Kidney (tissue), 14 donors: Measurements from ENCODE around the gene STMN1. TPM values are rescaled to one million over a fixed set of nuclear protein-coding genes. Genes with fewer than 3 reads are reported as not detected.

Source experiments
- DNase-seq, 5 donors: peaks; one replicate each; pipeline ENCODE4 v3.0.0-alpha.2; 2013 to 2020
- FAIRE-seq: peaks from 2 replicates; lab custom pipeline; 2012; peaks lifted over from hg19 to GRCh38; lab: Jason Lieb, UNC
- H3K27ac ChIP-seq, 2 donors: one replicate each; pipeline ENCODE4 v1.7.0; 2013; ENCODE audit warnings: low read depth in 2 of 2, low read length in 2 of 2, inconsistent platforms in 1 of 2
- H3K27me3 ChIP-seq: one replicate; pipeline ENCODE4 v1.7.1; 2013; ENCODE audit warnings: low read length, inconsistent platforms; ENCODE audit not compliant: control insufficient read depth, insufficient read depth
- H3K36me3 ChIP-seq, 3 donors: one replicate each; pipeline versions ENCODE4 v1.7.0 to v1.7.1; 2013; ENCODE audit warnings: low read length in 3 of 3, control low read depth in 1 of 3, inconsistent platforms in 1 of 3; ENCODE audit not compliant: insufficient read depth in 3 of 3, control insufficient read depth in 2 of 3
- H3K4me1 ChIP-seq, 3 donors: one replicate each; pipeline versions ENCODE4 v1.7.0 to v1.7.1; 2013; ENCODE audit warnings: low read length in 3 of 3, inconsistent platforms in 1 of 3, low read depth in 1 of 3; ENCODE audit not compliant: control insufficient read depth in 2 of 3, insufficient read depth in 2 of 3
- H3K4me3 ChIP-seq, 3 donors: one replicate each; pipeline versions ENCODE4 v1.7.0 to v1.8.1; 2013; ENCODE audit warnings: low read length in 3 of 3, control low read depth in 1 of 3, inconsistent platforms in 1 of 3
- H3K9ac ChIP-seq, 3 donors: one replicate each; pipeline versions ENCODE4 v1.7.0 to v1.7.1; 2013; ENCODE audit warnings: low read length in 3 of 3, control low read depth in 1 of 3, inconsistent platforms in 1 of 3
- H3K9me3 ChIP-seq, 3 donors: one replicate each; pipeline versions ENCODE4 v1.7.0 to v1.7.1; 2013; ENCODE audit warnings: low read length in 3 of 3, control low read depth in 1 of 3, inconsistent platforms in 1 of 3; ENCODE audit not compliant: control insufficient read depth in 2 of 3, insufficient read depth in 1 of 3
- CTCF ChIP-seq: IDR thresholded peaks from 3 replicates; pipeline ENCODE4 v1.5.1; 2012; ENCODE audit warnings: mild to moderate bottlenecking, moderate library complexity, borderline replicate concordance; ENCODE audit not compliant: insufficient read depth; ENCODE audit errors: extremely low read depth
- intact Hi-C: fragments of 100-400 bp; cut with DNase I; formaldehyde crosslinking; loops from one replicate; pipeline ENCODE4 v1.11.1; 2022
- polyA plus RNA-seq: library from polyadenylated mRNA; stranded (reverse); fragments of 350-450 nt; fragmentation: Illumina TruSeq; extraction: RNeasy Lipid Tissue Mini Kit (QIAGEN cat#74804); gene quantifications from one replicate; pipeline ENCODE4 v1.2.3, GENCODE V29; 2014; ENCODE audit warnings: low read depth, low replicate concordance; ENCODE audit not compliant: insufficient read depth
- total RNA-seq: library from RNA; stranded (reverse); fragmentation: NEBNext Ultra II Directional; extraction: Animal tissue kit (Norgen Biotek cat#: 25700); gene quantifications from one replicate; pipeline ENCODE4 v1.2.1, GENCODE V29; 2021
- donor health status: control.
- donor health status: control.
- donor health status: control.
- donor health status: control.
- donor health status: control.
- donor health status: DM: yes; HTN: yes; CAD: no.
- donor health status: Normal renal cell carcinoma (clear cell type).

STMN1 gene
- total and polyA plus RNA-seq, 2 donors from 2014 or later, result 50.4 to 101 TPM

GRCh38 chr1:25906644-25907300 lies 553 bp upstream of the STMN1 start:
- FAIRE-seq (no peak), DNase-seq (peak in 4 of 5 donors; percentile 69 to 91 (median 77))
- H3K4me1 ChIP-seq, result peaks cover 0 to 11% (median 6%) of the 10 kb centered on the region in 3 donors
- H3K27me3 ChIP-seq, result no peaks in the 10 kb centered on the region
- H3K4me3 ChIP-seq, result peak overlapping the region; percentile 38 to 64 (median 60)
- no peaks in the 10 kb centered on the region for H3K9me3 ChIP-seq
- no peak for TF ChIP-seq CTCF
- H3K9ac ChIP-seq, result peak overlapping the region in 1 of 3 donors; percentile 51
- no peak overlapping the region for H3K27ac ChIP-seq
- intact Hi-C loops, result no loop called here
- H3K36me3 ChIP-seq, result peaks cover 0 to 6% (median 0%) of the 10 kb centered on the region in 3 donors

GRCh38 chr1:25904943-25905679 lies 1.1 kb downstream of the STMN1 start:
- intact Hi-C loops, result loop anchor here (5.0 kb wide), 1 partner anchor 92 kb away; the partner anchor contains the start of gene PAFAH2
- peaks cover 0 to 9% (median 0%) of the 10 kb centered on the region in 3 donors for H3K36me3 ChIP-seq
- peak overlapping the region; percentile 78 to 98 (median 94) for H3K4me3 ChIP-seq
- H3K9me3 ChIP-seq, result no peaks in the 10 kb centered on the region
- H3K27me3 ChIP-seq, result no peaks in the 10 kb centered on the region
- no peak overlapping the region for H3K27ac ChIP-seq
- DNase-seq (peak; percentile 97 to 99 (median 98)), FAIRE-seq (no peak)
- peaks cover 0 to 11% (median 6%) of the 10 kb centered on the region in 3 donors for H3K4me1 ChIP-seq
- peak overlapping the region; percentile 17 to 93 (median 60) for H3K9ac ChIP-seq
- no peak for TF ChIP-seq CTCF

- Histone ChIP-seq H3K4me3 (peak overlapping the region in 1 of 3 donors; percentile 98), H3K9ac (peak overlapping the region in 1 of 3 donors; percentile 93), H3K36me3 (peaks cover 0 to 11% (median 0%) of the 10 kb centered on the region in 3 donors), H3K27ac (no peak overlapping the region), H3K4me1 (peaks cover 0 to 11% (median 6%) of the 10 kb centered on the region in 3 donors), H3K9me3 (no peaks in the 10 kb centered on the region), H3K27me3 (no peaks in the 10 kb centered on the region)
- peak in 1 of 5 donors; percentile 10 for DNase-seq
- intact Hi-C loops, result loop anchor here (5.0 kb wide), 1 partner anchor 93 kb away; the partner anchor contains the start of gene PAFAH2
- TF ChIP-seq CTCF, result no peak
- no peak for FAIRE-seq
These were observed 2.2 kb downstream of the STMN1 start for GRCh38 chr1:25903986-25904385.
